PC-3 (cell line): ENCODE results near the gene RGS17. TPM values are rescaled to one million over a fixed set of nuclear protein-coding genes. Genes with fewer than 3 reads are reported as not detected.
A peak's percentile ranks its signal among the peaks of the same experiment; 100 is the strongest.

Experiments
- ATAC-seq: fragments of 200-7000 bp; cut with Tn5 transposase; 2 replicates; pipeline ENCODE4 v1.9.1; 2020; ENCODE audit warnings: mild to moderate bottlenecking, moderate library complexity
- BruUV-seq: library from RNA; stranded (reverse); fragments of 400-500 nt; replicated peaks from 2 replicates; lab custom pipeline; 2021; lab: Mats Ljungman, UMichigan
- CTCF ChIA-PET: fragments of 300-600 bp; sonication (Branson Sonifier 250); formaldehyde crosslinking; loops from one replicate; lab custom pipeline; 2022; ENCODE audit warnings: antibody characterized with exemption; lab: Charles Lee
- POLR2A ChIA-PET: fragments of 300-600 bp; sonication (Branson Sonifier 250); formaldehyde crosslinking; loops from one replicate; lab custom pipeline; 2022; ENCODE audit warnings: antibody characterized with exemption; ENCODE audit not compliant: unreplicated experiment; lab: Charles Lee
- DNase-seq: peaks from one replicate; pipeline ENCODE4 v3.0.0-alpha.2; 2015
- H2AFZ ChIP-seq: fragments of 300-600 bp; sonication (generic); 2 replicates; pipeline ENCODE4 v1.6.0; 2016; ENCODE audit warnings: antibody characterized with exemption, low read length
- H3F3A ChIP-seq: fragments of 300-600 bp; sonication (generic); one replicate; pipeline ENCODE4 v1.6.0; 2017; ENCODE audit warnings: antibody characterized with exemption, low read length, control low read depth, mild to moderate bottlenecking; ENCODE audit not compliant: unreplicated experiment
- H3K27ac ChIP-seq: fragments of 300-600 bp; sonication (generic); 2 replicates; pipeline ENCODE4 v1.5.1; 2016; ENCODE audit warnings: mild to moderate bottlenecking, low read length
- H3K27me3 ChIP-seq: fragments of 300-600 bp; sonication (generic); 2 replicates; pipeline ENCODE4 v1.6.1; 2016; ENCODE audit warnings: low read length, mixed read lengths
- H3K36me3 ChIP-seq: fragments of 300-600 bp; sonication (generic); 2 replicates; pipeline ENCODE4 v1.6.1; 2016; ENCODE audit warnings: low read depth, mixed run types, low read length, mixed read lengths
- H3K4me1 ChIP-seq: fragments of 300-600 bp; sonication (generic); 2 replicates; pipeline ENCODE4 v1.5.1; 2016; ENCODE audit warnings: low read length; ENCODE audit not compliant: insufficient read depth
- H3K4me2 ChIP-seq: fragments of 300-600 bp; sonication (generic); 2 replicates; pipeline ENCODE4 v1.6.0; 2016; ENCODE audit warnings: low read length
- H3K4me3 ChIP-seq: fragments of 300-600 bp; sonication (generic); 2 replicates; pipeline ENCODE4 v1.5.1; 2016; ENCODE audit warnings: mild to moderate bottlenecking, low read length, mixed read lengths
- H3K79me2 ChIP-seq: fragments of 300-600 bp; sonication (generic); 2 replicates; pipeline ENCODE4 v1.6.1; 2017; ENCODE audit warnings: low read length, mixed read lengths
- H3K9ac ChIP-seq: fragments of 300-600 bp; sonication (generic); 2 replicates; pipeline ENCODE4 v1.6.0; 2016; ENCODE audit warnings: mild to moderate bottlenecking, low read length
- H3K9me2 ChIP-seq: fragments of 300-600 bp; sonication (generic); replicated peaks from 2 replicates; pipeline ENCODE4 v1.6.1; 2016; ENCODE audit warnings: mixed run types, low read length, mixed read lengths
- H3K9me3 ChIP-seq: fragments of 300-600 bp; sonication (generic); 2 replicates; pipeline ENCODE4 v1.6.1; 2016; ENCODE audit warnings: low read length, mixed read lengths
- H4K20me1 ChIP-seq: fragments of 300-600 bp; sonication (generic); 2 replicates; pipeline ENCODE4 v1.6.1; 2016; ENCODE audit warnings: low read length, mixed read lengths
- CTCF ChIP-seq: fragments of 300-600 bp; sonication (generic); conservative IDR thresholded peaks from 2 replicates; pipeline ENCODE4 v1.5.1; 2017; ENCODE audit warnings: antibody characterized with exemption, low read depth, mild to moderate bottlenecking, low read length
- EZH2 ChIP-seq: fragments of 300-600 bp; sonication (generic); IDR thresholded peaks from one replicate; pipeline ENCODE4 v1.6.1; 2017; ENCODE audit warnings: antibody characterized with exemption, mild to moderate bottlenecking, low read length; ENCODE audit not compliant: unreplicated experiment
- EZH2phosphoT487 ChIP-seq: fragments of 300-600 bp; sonication (generic); IDR thresholded peaks from 2 replicates; pipeline ENCODE4 v1.6.1; 2018; ENCODE audit warnings: mild to moderate bottlenecking, antibody characterized with exemption, low read length, borderline replicate concordance
- intact Hi-C: fragments of 100-400 bp; cut with micrococcal nuclease; formaldehyde crosslinking; loops from 2 replicates; pipeline ENCODE4 v1.9.0; 2023
- total RNA-seq: library from RNA; depleted of rRNA; stranded (reverse); fragments of >200 nt; gene quantifications from 2 replicates; pipeline ENCODE4 v1.2.3, GENCODE V29; 2014

The RGS17 gene
- total RNA-seq, 1 experiment from 2014 or later = 1.4 TPM

DNA sequence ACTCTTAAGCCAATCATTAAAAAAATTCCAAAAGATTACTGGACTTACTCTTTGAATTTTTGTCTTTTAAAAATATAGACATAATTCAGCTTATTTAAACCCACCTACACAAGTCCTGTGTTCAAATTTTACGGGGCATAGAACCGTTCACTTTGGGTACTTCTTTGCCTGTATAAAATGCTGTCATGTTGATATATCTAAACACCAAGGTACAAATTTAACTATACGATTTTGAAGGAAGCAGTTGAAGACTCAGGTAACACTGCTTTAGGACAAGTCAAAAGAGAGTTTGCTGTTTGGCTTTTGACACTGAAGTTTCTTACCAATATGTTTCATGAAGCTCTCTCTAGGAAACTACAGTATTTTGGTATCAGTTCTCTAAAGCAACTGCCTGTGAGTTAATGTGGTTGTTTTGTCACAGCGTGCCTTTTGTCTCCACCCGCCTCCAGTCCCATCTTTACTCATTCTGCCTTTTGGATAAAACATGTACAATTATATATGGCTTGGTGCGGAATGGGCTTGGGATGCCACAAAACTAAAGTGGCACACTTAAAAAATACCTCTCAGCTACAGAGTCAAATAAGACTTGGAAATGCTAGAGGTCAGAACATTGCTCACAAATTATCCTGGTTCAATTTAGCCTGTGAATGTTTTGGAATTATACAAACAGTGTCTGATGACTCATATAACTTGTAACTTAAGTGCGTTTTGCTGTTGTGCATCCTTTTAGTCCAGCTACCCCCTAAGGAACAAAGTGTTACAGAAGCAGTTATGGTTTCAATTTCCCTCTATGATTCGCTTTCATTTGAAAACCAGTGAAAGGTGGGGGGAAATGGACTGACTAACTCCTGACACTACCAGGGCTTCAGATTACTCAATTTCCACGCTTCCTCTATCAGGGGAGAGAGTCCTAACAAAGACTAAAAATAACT lies 38.7 kb downstream of the RGS17 start:
- Histone ChIP-seq H3K9ac (peak overlapping the region; percentile 12; the same call in 1 of the 2 replicates), H3K36me3 (no peaks in the 10 kb centered on the region), H3K4me1 (peaks cover 50% of the 10 kb centered on the region), H3K9me3 (no peaks in the 10 kb centered on the region), H3K4me3 (peak overlapping the region; percentile 15; the same call in 1 of the 2 replicates), H3K27me3 (no peaks in the 10 kb centered on the region), H3K27ac (peak overlapping the region; percentile 72), H3F3A (no peaks in the 10 kb centered on the region), H3K9me2 (no peaks in the 10 kb centered on the region), H3K4me2 (peak overlapping the region; percentile 51), H3K79me2 (no peaks in the 10 kb centered on the region), H4K20me1 (no peaks in the 10 kb centered on the region), H2AFZ (no peak overlapping the region; the same call in 1 of the 2 replicates)
- DNase-seq (peak; percentile 55), ATAC-seq (peak; percentile 54)
- CTCF ChIA-PET = interaction anchor here (0.7 kb wide), 1 partner anchor 1639 kb away, joined by 3 read pairs; no protein-coding TSS in a partner anchor
- TF ChIP-seq EZH2 (no peak), EZH2phosphoT487 (no peak), CTCF (no peak)
- POLR2A ChIA-PET = no interaction called here
- intact Hi-C loops = loop anchor here (2.0 to 5.0 kb wide), 2 partner anchors 35 to 74 kb away; no protein-coding TSS in a partner anchor
- no TSS peak for BruUV-seq

DNA sequence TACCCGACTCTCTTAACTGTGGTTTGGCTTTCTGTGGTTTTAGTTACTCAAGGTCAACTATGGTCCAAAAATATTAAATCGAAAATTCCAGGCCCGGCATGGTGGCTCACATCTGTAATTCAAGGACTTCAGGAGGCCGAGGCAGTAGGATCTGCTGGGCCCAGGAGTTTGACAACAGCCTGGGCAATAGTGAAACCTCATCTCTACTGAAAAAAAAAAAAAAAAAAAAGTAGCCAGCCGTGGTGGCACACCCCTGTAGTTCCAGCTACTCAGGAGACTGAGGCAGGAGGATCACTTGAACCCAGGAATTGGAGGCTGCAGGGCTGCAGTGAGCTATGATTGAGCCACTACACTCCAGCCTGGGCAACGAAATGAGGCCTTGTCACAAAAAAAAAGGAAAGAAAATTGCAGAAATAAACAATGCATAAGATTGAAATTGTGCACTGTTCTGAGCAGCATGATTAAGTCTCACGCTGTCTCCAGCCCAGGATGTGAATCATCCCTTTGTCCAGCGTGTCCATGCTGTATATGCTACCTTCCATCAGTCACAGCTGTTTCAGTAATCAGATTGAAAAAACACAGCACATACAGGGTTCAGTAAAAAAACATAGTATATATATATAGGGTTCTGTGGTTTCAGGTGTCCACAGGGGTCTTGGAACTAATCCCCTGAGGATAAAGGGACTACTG lies 40.7 kb downstream of the RGS17 start:
- Histone ChIP-seq H4K20me1 (no peaks in the 10 kb centered on the region), H3K36me3 (no peaks in the 10 kb centered on the region), H3K27ac (peak overlapping the region; percentile 83), H3K4me2 (peak overlapping the region; percentile 70), H3K9me2 (no peaks in the 10 kb centered on the region), H3K9me3 (no peaks in the 10 kb centered on the region), H3K9ac (peak overlapping the region; percentile 65), H3K27me3 (no peaks in the 10 kb centered on the region), H3K4me3 (peak overlapping the region; percentile 46; the same call in 1 of the 2 replicates), H2AFZ (0 out of 2 replicates have a peak overlapping the region, but pooled peaks have one; percentile 28), H3K4me1 (peaks cover 50% of the 10 kb centered on the region), H3K79me2 (no peaks in the 10 kb centered on the region), H3F3A (no peaks in the 10 kb centered on the region)
- no TSS peak for BruUV-seq
- intact Hi-C loops = loop anchor here (2.0 to 5.0 kb wide), 3 partner anchors 18 to 52 kb away; no protein-coding TSS in a partner anchor
- peak; percentile 71 for DNase-seq
- POLR2A ChIA-PET = no interaction called here
- ATAC-seq = peak; percentile 87
- no peak for TF ChIP-seq EZH2
- no peak for TF ChIP-seq EZH2phosphoT487
- TF ChIP-seq CTCF = no peak
- CTCF ChIA-PET = no interaction called here
